ENCODE measurements around the gene AUTS2.

- TF ChIP-seq POLR2A (IDR thresholded peaks at IDR 0.05; ENCODE audit: low read depth, low read length), result no peak
- TF ChIP-seq POLR2AphosphoS5 (IDR thresholded peaks at IDR 0.05; ENCODE audit: low read depth, low read length), result no peak
Observed at GRCh38 chr7:70743531-70744325, 1145.5 kb downstream of the AUTS2 start.

Data from GM12891 (cell line).